HG02938 (cell line): ENCODE results near the gene BTRC.
A peak's percentile ranks its signal among the peaks of the same experiment; 100 is the strongest.
"Not testable (repeated sequence)": the region's sequence is repeated elsewhere in the genome, so short reads cannot be mapped to it uniquely, and the experiment has no call there.

Experiments used
- ATAC-seq: cut with Tn5 transposase; IDR thresholded peaks from one replicate; pipeline ENCODE4 v1.9.1; 2021; ENCODE audit warnings: mild to moderate bottlenecking, moderate library complexity; ENCODE audit not compliant: unreplicated experiment

BTRC gene

GRCh38 chr10:101341438-101341837, 12.5 kb upstream of the BTRC start:
- ATAC-seq = no peak

GRCh38 chr10:101346177-101346576, 7.8 kb upstream of the BTRC start:
- ATAC-seq = no peak

GRCh38 chr10:101351017-101351416, 2.9 kb upstream of the BTRC start:
- ATAC-seq = no peak

- ATAC-seq = no peak
Observed at GRCh38 chr10:101351477-101351876, 2.5 kb upstream of the BTRC start.

- ATAC-seq = not testable (repeated sequence)
Observed at GRCh38 chr10:101352857-101353256, 1.1 kb upstream of the BTRC start.

- peak; percentile 11 for ATAC-seq
Observed at GRCh38 chr10:101354328-101355071, 535 bp downstream of the BTRC start.

GRCh38 chr10:101355072-101355706, 1.2 kb downstream of the BTRC start:
- ATAC-seq = no peak

GRCh38 chr10:101356132-101356531, 2.2 kb downstream of the BTRC start:
- ATAC-seq = no peak

GRCh38 chr10:101357958-101358357, 4.0 kb downstream of the BTRC start:
- no peak for ATAC-seq

- no peak for ATAC-seq
Observed at GRCh38 chr10:101358706-101359300, 4.8 kb downstream of the BTRC start.

GRCh38 chr10:101360090-101360489, 6.1 kb downstream of the BTRC start:
- not testable (repeated sequence) for ATAC-seq

GRCh38 chr10:101360841-101361240, 6.9 kb downstream of the BTRC start:
- not testable (repeated sequence) for ATAC-seq

- ATAC-seq = no peak
Observed at GRCh38 chr10:101363850-101364400, 10.0 kb downstream of the BTRC start.

GRCh38 chr10:101364721-101365120, 10.8 kb downstream of the BTRC start:
- ATAC-seq = no peak

- no peak for ATAC-seq
Observed at GRCh38 chr10:101367569-101368453, 13.8 kb downstream of the BTRC start.

GRCh38 chr10:101373063-101373462, 19.1 kb downstream of the BTRC start:
- ATAC-seq = no peak

GRCh38 chr10:101373993-101374392, 20.0 kb downstream of the BTRC start:
- ATAC-seq = not testable (repeated sequence)

GRCh38 chr10:101375076-101375475, 21.1 kb downstream of the BTRC start:
- ATAC-seq = no peak

- ATAC-seq = no peak
Observed at GRCh38 chr10:101379663-101380352, 25.8 kb downstream of the BTRC start.

- ATAC-seq = no peak
Observed at GRCh38 chr10:101380353-101381017, 26.5 kb downstream of the BTRC start.
